Measurements from ENCODE around the gene RASGRF2.

- TF ChIP-seq, protein P1, sequence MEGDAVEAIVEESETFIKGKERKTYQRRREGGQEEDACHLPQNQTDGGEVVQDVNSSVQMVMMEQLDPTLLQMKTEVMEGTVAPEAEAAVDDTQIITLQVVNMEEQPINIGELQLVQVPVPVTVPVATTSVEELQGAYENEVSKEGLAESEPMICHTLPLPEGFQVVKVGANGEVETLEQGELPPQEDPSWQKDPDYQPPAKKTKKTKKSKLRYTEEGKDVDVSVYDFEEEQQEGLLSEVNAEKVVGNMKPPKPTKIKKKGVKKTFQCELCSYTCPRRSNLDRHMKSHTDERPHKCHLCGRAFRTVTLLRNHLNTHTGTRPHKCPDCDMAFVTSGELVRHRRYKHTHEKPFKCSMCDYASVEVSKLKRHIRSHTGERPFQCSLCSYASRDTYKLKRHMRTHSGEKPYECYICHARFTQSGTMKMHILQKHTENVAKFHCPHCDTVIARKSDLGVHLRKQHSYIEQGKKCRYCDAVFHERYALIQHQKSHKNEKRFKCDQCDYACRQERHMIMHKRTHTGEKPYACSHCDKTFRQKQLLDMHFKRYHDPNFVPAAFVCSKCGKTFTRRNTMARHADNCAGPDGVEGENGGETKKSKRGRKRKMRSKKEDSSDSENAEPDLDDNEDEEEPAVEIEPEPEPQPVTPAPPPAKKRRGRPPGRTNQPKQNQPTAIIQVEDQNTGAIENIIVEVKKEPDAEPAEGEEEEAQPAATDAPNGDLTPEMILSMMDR (conservative IDR thresholded peaks at IDR 0.05; ENCODE audit: low read length): no peak
- no peak for TF ChIP-seq EZH2phosphoT487 (IDR thresholded peaks at IDR 0.05; ENCODE audit: borderline replicate concordance)
These were observed 63.3 kb downstream of the RASGRF2 start for GRCh38 chr5:81023261-81023970.

Data from Loucy (cell line).